GM23338 (cell line): ENCODE results near the gene VILL. TPM values are rescaled to one million over a fixed set of nuclear protein-coding genes. Genes with fewer than 3 reads are reported as not detected.

Experiments
- ATAC-seq: fragments of 200-7000 bp; cut with Tn5 transposase; 3 replicates; pipeline ENCODE4 v1.9.1; 2020
- DNase-seq: peaks from one replicate; pipeline ENCODE4 v3.0.0-alpha.2; 2015; ENCODE audit warnings: low spot score
- H2AFZ ChIP-seq: fragments of 200-600 bp; sonication (generic); 2 replicates; pipeline ENCODE4 v1.8.0; 2016; ENCODE audit warnings: antibody characterized with exemption, mild to moderate bottlenecking, moderate library complexity
- H3F3A ChIP-seq: fragments of 200-600 bp; sonication (generic); replicated peaks from 2 replicates; pipeline ENCODE4 v1.8.0; 2017; ENCODE audit warnings: antibody characterized with exemption, mixed run types, low read depth
- H3K27ac ChIP-seq: fragments of 200-600 bp; sonication (generic); 2 replicates; pipeline ENCODE4 v1.6.1; 2016; ENCODE audit warnings: low read depth
- H3K27me3 ChIP-seq: fragments of 200-600 bp; sonication (generic); 2 replicates; pipeline ENCODE4 v1.8.0; 2016; ENCODE audit warnings: mild to moderate bottlenecking, mixed run types, moderate library complexity; ENCODE audit not compliant: insufficient read depth
- H3K36me3 ChIP-seq: fragments of 200-600 bp; sonication (generic); 2 replicates; pipeline ENCODE4 v1.8.0; 2016; ENCODE audit warnings: mild to moderate bottlenecking; ENCODE audit not compliant: insufficient read depth
- H3K4me1 ChIP-seq: fragments of 200-600 bp; sonication (generic); 2 replicates; pipeline ENCODE4 v1.8.0; 2016; ENCODE audit warnings: mild to moderate bottlenecking, moderate library complexity; ENCODE audit not compliant: insufficient read depth
- H3K4me2 ChIP-seq: fragments of 200-600 bp; sonication (generic); 2 replicates; pipeline ENCODE4 v1.7.1; 2017; ENCODE audit warnings: mixed run types
- H3K4me3 ChIP-seq: fragments of 200-600 bp; sonication (generic); 2 replicates; pipeline ENCODE4 v1.6.1; 2016; ENCODE audit warnings: mixed run types
- H3K79me2 ChIP-seq: fragments of 200-600 bp; sonication (generic); replicated peaks from 2 replicates; pipeline ENCODE4 v1.8.0; 2017; ENCODE audit warnings: mild to moderate bottlenecking; ENCODE audit not compliant: insufficient read depth
- H3K9me2 ChIP-seq: fragments of 200-600 bp; sonication (generic); 2 replicates; pipeline ENCODE4 v1.8.0; 2017; ENCODE audit not compliant: insufficient read depth
- H4K20me1 ChIP-seq: fragments of 200-600 bp; sonication (generic); replicated peaks from 2 replicates; pipeline ENCODE4 v1.8.0; 2017; ENCODE audit warnings: mild to moderate bottlenecking; ENCODE audit not compliant: insufficient read depth
- H3K27ac Mint-ChIP-seq: 2 replicates; pipeline ENCODE4 v1.8.0; 2020; ENCODE audit warnings: inconsistent platforms, mild to moderate bottlenecking, moderate library complexity, mixed read lengths
- H3K27me3 Mint-ChIP-seq: 3 replicates; pipeline ENCODE4 v1.8.0; 2022; ENCODE audit warnings: low read depth, mild to moderate bottlenecking, moderate library complexity, mixed read lengths, inconsistent platforms; ENCODE audit not compliant: insufficient read depth, poor library complexity
- H3K36me3 Mint-ChIP-seq: 3 replicates; pipeline ENCODE4 v1.8.0; 2021; ENCODE audit warnings: low read depth, mild to moderate bottlenecking, inconsistent platforms, moderate library complexity, mixed read lengths
- H3K4me1 Mint-ChIP-seq: 3 replicates; pipeline ENCODE4 v1.8.0; 2020; ENCODE audit warnings: mild to moderate bottlenecking, inconsistent platforms, mixed read lengths
- H3K4me3 Mint-ChIP-seq: 3 replicates; pipeline ENCODE4 v1.8.0; 2021; ENCODE audit warnings: moderate library complexity, mild to moderate bottlenecking, inconsistent platforms, mixed read lengths
- H3K9me3 Mint-ChIP-seq: 3 replicates; pipeline ENCODE4 v1.8.0; 2020; ENCODE audit warnings: moderate library complexity, mild to moderate bottlenecking, inconsistent platforms, mixed read lengths
- CREB1 ChIP-seq: fragments of 250-450 bp; sonication (Bioruptor Pico); IDR thresholded peaks from 2 replicates; pipeline ENCODE4 v1.5.0; 2020; ENCODE audit warnings: low read depth, mild to moderate bottlenecking, moderate library complexity
- EZH2 ChIP-seq: fragments of 200-600 bp; sonication (generic); IDR thresholded peaks from one replicate; pipeline ENCODE4 v1.8.0; 2017; ENCODE audit warnings: antibody characterized with exemption, mild to moderate bottlenecking, low read depth; ENCODE audit not compliant: unreplicated experiment
- EZH2phosphoT487 ChIP-seq: fragments of 200-600 bp; sonication (generic); IDR thresholded peaks from one replicate; pipeline ENCODE4 v1.8.1; 2018; ENCODE audit warnings: antibody characterized with exemption; ENCODE audit not compliant: unreplicated experiment
- JUNB ChIP-seq: IDR thresholded peaks from one replicate; pipeline ENCODE4 v1.6.1; 2016; ENCODE audit warnings: antibody characterized with exemption; ENCODE audit not compliant: unreplicated experiment
- NANOG ChIP-seq: IDR thresholded peaks from 2 replicates; pipeline ENCODE4 v1.6.1; 2016; ENCODE audit warnings: antibody characterized with exemption, borderline replicate concordance
- ZNF331 ChIP-seq: fragments of 250-450 bp; sonication (Bioruptor Pico); IDR thresholded peaks from 2 replicates; pipeline ENCODE4 v1.5.0; 2020; ENCODE audit warnings: low read depth, mild to moderate bottlenecking, moderate library complexity
- polyA plus RNA-seq: library from polyadenylated mRNA; unstranded; fragments of >200 nt; fragmentation: Nextera tagmentation; extraction: Ambion mirVana; gene quantifications from 2 replicates; pipeline ENCODE4 v1.2.1, GENCODE V29; 2016
- total RNA-seq: library from RNA; depleted of rRNA; stranded (reverse); fragments of >200 nt; shearing (Covaris generic); gene quantifications from 2 replicates; pipeline ENCODE4 v1.2.3, GENCODE V29; 2014
- TF ChIP-seq, protein P1 (sequence below): IDR thresholded peaks from 2 replicates; pipeline ENCODE4 v1.6.1; 2016; ENCODE audit warnings: antibody characterized with exemption
- TF ChIP-seq, protein P2 (sequence below), 2 experiments: fragments of 200-600 bp in 1 of 2; sonication (generic) in 1 of 2; conservative IDR thresholded peaks; 2 replicates each; pipeline versions ENCODE4 v1.5.1 to v1.6.1; 2016 to 2017; ENCODE audit warnings: antibody characterized with exemption in 2 of 2, low read depth in 2 of 2, mild to moderate bottlenecking in 2 of 2, moderate library complexity in 1 of 2
- TF ChIP-seq, protein P3 (sequence below): fragments of 250-450 bp; sonication (Bioruptor Pico); IDR thresholded peaks from 2 replicates; pipeline ENCODE4 v1.5.0; 2020; ENCODE audit warnings: mild to moderate bottlenecking, moderate library complexity

The VILL gene
- total and polyA plus RNA-seq, 2 experiments from 2014 or later = 2.7 to 9.8 TPM

DNA sequence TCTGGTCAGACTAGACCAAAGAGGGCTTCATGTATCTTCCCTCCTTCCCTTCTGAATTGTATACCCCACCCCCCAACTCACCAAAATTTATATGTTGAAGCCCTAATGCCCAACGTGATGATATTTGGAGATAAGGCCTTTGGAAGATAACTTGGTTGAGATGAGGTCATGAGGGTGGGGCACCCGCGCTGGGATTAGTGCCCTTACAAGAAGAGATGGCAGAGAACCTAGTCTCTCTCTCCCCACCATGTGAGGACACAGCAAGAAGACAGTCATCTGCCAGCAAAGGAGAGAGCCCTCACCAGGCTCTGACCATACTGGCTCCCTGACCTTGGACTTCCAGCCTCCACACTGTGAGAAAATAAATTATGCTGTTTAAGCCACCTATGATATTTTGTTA, 25.4 kb downstream of the VILL start:
- Mint-ChIP-seq H3K4me1 (0 out of 3 replicates have a peak, but pooled peaks cover 2% of the 10 kb centered on the region), H3K4me3 (no peak overlapping the region), H3K27ac (no peak overlapping the region), H3K27me3 (peaks cover 14% of the 10 kb centered on the region), H3K36me3 (peaks cover 30% of the 10 kb centered on the region), H3K9me3 (no peaks in the 10 kb centered on the region)
- Histone ChIP-seq H4K20me1 (no peaks in the 10 kb centered on the region; the same call in 1 of the 2 replicates), H3K4me1 (no peaks in the 10 kb centered on the region), H3K27me3 (no peaks in the 10 kb centered on the region), H3K79me2 (no peaks in the 10 kb centered on the region), H2AFZ (no peak overlapping the region), H3K4me3 (no peak overlapping the region), H3K4me2 (no peak overlapping the region), H3K36me3 (0 out of 2 replicates have a peak, but pooled peaks cover 3% of the 10 kb centered on the region), H3K9me2 (no peaks in the 10 kb centered on the region), H3K27ac (no peak overlapping the region), H3F3A (no peaks in the 10 kb centered on the region)
- DNase-seq (no peak), ATAC-seq (no peak)
- no peak for TF ChIP-seq EZH2phosphoT487
- TF ChIP-seq NANOG = no peak
- no peak for TF ChIP-seq JUNB
- TF ChIP-seq EZH2 = no peak
- TF ChIP-seq, protein P1, sequence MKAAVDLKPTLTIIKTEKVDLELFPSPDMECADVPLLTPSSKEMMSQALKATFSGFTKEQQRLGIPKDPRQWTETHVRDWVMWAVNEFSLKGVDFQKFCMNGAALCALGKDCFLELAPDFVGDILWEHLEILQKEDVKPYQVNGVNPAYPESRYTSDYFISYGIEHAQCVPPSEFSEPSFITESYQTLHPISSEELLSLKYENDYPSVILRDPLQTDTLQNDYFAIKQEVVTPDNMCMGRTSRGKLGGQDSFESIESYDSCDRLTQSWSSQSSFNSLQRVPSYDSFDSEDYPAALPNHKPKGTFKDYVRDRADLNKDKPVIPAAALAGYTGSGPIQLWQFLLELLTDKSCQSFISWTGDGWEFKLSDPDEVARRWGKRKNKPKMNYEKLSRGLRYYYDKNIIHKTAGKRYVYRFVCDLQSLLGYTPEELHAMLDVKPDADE = no peak
- TF ChIP-seq, protein P2, sequence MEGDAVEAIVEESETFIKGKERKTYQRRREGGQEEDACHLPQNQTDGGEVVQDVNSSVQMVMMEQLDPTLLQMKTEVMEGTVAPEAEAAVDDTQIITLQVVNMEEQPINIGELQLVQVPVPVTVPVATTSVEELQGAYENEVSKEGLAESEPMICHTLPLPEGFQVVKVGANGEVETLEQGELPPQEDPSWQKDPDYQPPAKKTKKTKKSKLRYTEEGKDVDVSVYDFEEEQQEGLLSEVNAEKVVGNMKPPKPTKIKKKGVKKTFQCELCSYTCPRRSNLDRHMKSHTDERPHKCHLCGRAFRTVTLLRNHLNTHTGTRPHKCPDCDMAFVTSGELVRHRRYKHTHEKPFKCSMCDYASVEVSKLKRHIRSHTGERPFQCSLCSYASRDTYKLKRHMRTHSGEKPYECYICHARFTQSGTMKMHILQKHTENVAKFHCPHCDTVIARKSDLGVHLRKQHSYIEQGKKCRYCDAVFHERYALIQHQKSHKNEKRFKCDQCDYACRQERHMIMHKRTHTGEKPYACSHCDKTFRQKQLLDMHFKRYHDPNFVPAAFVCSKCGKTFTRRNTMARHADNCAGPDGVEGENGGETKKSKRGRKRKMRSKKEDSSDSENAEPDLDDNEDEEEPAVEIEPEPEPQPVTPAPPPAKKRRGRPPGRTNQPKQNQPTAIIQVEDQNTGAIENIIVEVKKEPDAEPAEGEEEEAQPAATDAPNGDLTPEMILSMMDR (conservative IDR thresholded peaks at IDR 0.05; ENCODE audit: low read depth in 2 of 2) = no peak
- TF ChIP-seq ZNF331 (CRISPR knock-in tag) = no peak
- TF ChIP-seq, protein P3, sequence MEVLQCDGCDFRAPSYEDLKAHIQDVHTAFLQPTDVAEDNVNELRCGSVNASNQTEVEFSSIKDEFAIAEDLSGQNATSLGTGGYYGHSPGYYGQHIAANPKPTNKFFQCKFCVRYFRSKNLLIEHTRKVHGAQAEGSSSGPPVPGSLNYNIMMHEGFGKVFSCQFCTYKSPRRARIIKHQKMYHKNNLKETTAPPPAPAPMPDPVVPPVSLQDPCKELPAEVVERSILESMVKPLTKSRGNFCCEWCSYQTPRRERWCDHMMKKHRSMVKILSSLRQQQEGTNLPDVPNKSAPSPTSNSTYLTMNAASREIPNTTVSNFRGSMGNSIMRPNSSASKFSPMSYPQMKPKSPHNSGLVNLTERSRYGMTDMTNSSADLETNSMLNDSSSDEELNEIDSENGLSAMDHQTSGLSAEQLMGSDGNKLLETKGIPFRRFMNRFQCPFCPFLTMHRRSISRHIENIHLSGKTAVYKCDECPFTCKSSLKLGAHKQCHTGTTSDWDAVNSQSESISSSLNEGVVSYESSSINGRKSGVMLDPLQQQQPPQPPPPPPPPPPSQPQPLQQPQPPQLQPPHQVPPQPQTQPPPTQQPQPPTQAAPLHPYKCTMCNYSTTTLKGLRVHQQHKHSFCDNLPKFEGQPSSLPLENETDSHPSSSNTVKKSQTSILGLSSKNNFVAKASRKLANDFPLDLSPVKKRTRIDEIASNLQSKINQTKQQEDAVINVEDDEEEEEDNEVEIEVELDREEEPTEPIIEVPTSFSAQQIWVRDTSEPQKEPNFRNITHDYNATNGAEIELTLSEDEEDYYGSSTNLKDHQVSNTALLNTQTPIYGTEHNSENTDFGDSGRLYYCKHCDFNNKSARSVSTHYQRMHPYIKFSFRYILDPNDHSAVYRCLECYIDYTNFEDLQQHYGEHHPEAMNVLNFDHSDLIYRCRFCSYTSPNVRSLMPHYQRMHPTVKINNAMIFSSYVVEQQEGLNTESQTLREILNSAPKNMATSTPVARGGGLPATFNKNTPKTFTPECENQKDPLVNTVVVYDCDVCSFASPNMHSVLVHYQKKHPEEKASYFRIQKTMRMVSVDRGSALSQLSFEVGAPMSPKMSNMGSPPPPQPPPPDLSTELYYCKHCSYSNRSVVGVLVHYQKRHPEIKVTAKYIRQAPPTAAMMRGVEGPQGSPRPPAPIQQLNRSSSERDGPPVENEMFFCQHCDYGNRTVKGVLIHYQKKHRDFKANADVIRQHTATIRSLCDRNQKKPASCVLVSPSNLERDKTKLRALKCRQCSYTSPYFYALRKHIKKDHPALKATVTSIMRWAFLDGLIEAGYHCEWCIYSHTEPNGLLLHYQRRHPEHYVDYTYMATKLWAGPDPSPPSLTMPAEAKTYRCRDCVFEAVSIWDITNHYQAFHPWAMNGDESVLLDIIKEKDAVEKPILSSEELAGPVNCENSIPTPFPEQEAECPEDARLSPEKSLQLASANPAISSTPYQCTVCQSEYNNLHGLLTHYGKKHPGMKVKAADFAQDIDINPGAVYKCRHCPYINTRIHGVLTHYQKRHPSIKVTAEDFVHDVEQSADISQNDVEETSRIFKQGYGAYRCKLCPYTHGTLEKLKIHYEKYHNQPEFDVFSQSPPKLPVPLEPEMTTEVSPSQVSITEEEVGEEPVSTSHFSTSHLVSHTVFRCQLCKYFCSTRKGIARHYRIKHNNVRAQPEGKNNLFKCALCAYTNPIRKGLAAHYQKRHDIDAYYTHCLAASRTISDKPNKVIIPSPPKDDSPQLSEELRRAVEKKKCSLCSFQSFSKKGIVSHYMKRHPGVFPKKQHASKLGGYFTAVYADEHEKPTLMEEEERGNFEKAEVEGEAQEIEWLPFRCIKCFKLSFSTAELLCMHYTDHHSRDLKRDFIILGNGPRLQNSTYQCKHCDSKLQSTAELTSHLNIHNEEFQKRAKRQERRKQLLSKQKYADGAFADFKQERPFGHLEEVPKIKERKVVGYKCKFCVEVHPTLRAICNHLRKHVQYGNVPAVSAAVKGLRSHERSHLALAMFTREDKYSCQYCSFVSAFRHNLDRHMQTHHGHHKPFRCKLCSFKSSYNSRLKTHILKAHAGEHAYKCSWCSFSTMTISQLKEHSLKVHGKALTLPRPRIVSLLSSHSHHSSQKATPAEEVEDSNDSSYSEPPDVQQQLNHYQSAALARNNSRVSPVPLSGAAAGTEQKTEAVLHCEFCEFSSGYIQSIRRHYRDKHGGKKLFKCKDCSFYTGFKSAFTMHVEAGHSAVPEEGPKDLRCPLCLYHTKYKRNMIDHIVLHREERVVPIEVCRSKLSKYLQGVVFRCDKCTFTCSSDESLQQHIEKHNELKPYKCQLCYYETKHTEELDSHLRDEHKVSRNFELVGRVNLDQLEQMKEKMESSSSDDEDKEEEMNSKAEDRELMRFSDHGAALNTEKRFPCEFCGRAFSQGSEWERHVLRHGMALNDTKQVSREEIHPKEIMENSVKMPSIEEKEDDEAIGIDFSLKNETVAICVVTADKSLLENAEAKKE = no peak
- no peak for TF ChIP-seq CREB1
